NCI-H187 (cell line): ENCODE data around the gene CMSS1.
"Not testable (repeated sequence)": the region's sequence is repeated elsewhere in the genome, so short reads cannot be mapped to it uniquely, and the experiment has no call there.

Experiments used
- DNase-seq, 2 experiments: peaks; one replicate each; lab custom pipeline; 2025; lab: John Stamatoyannopoulos, UW

CMSS1 gene

DNA sequence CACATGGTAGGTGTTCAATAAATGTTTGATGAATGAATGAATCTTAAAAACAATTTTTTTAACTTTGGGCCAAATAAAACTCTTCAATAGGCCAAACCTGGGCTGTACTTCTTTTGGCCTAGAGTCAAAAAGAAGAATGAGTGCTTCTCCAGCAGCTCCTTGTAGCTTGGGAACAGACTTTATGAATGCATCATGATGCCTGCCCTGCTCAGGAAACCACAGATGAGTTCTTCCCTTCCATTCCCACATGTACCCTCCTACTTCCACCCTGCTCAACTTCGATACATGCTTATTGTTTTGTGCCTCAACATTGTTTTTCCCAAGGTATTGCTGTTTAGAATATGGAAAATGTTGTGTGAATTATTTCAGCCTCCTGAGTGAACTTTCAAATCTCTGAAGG lies 209.7 kb downstream of the CMSS1 start:
- no peak for DNase-seq

DNA sequence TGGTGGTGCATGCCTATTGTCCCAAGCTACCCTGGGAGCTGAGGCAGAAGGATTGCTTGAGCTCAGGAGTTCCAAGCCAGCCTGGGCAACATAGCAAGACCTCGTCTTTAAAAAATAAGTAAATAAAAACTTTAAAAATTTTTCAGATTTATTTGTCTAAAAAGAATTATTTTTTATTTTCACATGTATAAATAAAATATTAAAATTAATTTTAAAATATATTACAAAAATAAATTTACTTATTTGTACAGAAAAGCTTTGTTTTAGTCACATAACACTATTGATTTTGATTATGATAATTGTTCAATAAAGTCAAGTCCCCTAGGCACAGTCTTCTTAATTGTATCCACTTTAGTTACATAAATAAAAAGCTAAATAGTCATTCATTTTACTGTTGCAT lies 211.4 kb downstream of the CMSS1 start:
- no peak for DNase-seq

DNA sequence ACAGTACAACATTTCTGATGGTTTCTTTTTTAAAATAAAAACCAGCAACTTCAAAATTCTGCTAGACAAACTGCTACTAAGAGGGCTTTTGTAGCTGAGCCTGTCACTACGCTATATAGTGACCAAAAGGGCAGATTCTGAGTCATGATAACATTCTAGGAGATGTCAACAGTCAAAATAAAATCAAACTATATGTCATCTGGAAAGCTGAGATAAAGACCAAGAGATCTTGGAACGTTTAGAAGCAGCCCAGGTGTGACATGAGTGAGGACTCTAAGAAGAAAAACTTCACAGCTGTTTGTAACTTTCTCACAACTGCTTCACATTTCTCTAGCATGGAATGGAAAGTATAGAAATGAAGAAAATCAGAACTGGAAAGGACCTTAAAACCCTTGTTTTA lies 212.0 kb downstream of the CMSS1 start:
- no peak for DNase-seq

- no peak for DNase-seq
Measured at GRCh38 chr3:100030346-100030745, 212.7 kb downstream of the CMSS1 start.

DNA sequence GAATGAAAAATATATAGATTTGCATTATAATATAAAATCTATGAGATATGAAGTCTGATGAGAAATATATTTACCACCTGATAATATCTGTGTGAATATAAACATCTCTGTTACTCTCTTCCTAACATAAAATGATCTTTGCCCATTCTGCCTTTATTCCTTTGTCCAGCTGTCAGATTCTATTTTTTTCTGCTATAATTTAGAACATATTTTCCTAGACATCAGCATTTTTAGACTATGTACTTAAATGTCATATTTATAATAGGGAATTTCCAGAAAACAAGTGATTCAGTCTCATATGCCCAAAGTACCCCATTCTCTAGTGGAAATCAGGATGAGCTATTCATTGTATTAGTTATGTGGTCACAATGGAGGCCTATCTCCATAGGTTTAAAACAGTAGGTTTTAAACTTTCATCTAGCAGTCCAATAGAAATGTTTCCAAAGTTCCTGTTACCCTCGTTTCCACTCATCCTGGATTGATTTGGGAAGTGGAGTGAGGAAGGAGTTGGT lies 213.3 kb downstream of the CMSS1 start:
- DNase-seq: no peak

GRCh38 chr3:100032243-100032642 lies 214.6 kb downstream of the CMSS1 start:
- DNase-seq: no peak

DNA sequence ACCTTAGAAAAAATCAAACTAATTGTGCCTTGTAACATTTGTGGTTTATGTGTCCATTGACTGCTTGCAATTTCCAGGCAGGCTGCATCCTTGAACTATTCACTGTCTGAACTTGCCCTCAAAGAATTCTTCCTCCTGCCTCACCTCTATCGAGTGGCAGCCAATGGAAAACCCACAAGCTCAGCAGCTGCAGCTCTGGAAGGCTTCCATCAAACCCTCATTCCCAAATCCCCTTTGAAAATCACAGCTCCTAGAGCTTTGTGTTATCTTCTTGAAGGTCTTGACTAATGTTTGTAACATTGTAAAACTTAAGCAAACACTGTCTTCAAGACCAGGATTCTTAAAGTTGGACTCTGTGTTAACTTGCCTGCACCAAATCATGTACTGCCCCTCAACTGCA lies 215.5 kb downstream of the CMSS1 start:
- no peak for DNase-seq

- DNase-seq: no peak
Measured at GRCh38 chr3:100033903-100034471, 216.3 kb downstream of the CMSS1 start.

DNA sequence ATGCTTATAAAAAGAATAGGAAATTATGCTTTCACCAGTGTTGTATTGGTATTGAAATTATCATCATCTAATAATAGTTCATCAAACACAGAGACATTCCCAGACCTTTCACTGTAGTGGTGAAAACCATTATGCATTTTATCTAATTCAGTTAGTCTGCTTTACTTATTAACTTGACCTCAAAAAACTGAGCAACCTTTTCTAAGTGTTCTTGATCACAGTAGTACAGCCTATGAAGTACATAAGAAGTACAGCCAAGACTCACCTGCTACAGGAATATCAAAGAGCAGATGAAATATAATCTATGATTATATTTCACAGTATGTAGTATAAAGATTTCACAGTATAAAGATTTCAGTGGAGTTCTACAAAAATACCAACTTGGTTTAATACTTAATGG lies 221.4 kb downstream of the CMSS1 start:
- no peak for DNase-seq

- DNase-seq: no peak
Measured at GRCh38 chr3:100040451-100041225, 223.0 kb downstream of the CMSS1 start.

DNA sequence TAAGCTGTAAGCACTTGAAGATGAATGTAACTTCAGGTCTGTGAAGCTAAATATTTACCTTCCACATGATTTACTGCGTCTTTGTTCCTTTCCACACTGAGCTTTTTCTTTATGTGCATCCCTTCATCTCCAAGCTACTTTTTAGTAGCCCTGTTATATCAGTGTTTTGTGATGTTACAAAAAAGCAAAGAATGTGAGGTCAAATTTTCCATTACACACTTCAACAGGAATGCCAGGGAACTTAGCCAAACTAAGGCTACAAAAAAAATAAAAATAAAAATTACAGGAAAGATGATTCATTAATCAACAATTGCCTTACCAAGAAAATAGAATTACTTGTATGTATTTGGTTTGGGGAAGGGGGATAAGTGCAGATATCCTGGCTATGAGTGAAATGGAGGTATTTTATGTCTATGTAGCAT lies 223.7 kb downstream of the CMSS1 start:
- no peak for DNase-seq

- DNase-seq: no peak
Measured at GRCh38 chr3:100042166-100042981, 224.7 kb downstream of the CMSS1 start.

DNA sequence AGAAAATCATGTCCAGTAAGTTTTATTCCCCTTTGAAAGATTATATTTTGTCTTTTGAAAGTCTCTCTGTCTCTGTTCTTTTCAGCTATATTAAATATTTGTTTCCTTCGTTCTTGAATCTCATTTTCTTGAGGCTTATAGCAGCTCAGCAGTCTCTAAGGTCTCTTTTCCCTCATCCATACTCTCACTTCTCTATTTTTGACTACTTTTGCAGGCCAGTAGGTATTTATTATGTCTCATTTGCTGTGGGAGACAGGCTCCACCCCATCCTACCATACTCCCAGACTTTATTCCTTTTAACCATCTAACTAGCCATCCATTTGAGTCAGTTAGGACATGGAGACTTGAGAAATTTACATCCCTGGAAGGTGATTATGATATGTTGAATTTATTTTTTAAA lies 225.6 kb downstream of the CMSS1 start:
- DNase-seq: no peak

GRCh38 chr3:100044369-100044768 lies 226.7 kb downstream of the CMSS1 start:
- no peak for DNase-seq

GRCh38 chr3:100045696-100046095 lies 228.0 kb downstream of the CMSS1 start:
- DNase-seq: no peak

GRCh38 chr3:100046986-100047385 lies 229.3 kb downstream of the CMSS1 start:
- DNase-seq: no peak

GRCh38 chr3:100047455-100048141 lies 229.9 kb downstream of the CMSS1 start:
- DNase-seq: no peak

GRCh38 chr3:100048248-100048647 lies 230.6 kb downstream of the CMSS1 start:
- no peak for DNase-seq

DNA sequence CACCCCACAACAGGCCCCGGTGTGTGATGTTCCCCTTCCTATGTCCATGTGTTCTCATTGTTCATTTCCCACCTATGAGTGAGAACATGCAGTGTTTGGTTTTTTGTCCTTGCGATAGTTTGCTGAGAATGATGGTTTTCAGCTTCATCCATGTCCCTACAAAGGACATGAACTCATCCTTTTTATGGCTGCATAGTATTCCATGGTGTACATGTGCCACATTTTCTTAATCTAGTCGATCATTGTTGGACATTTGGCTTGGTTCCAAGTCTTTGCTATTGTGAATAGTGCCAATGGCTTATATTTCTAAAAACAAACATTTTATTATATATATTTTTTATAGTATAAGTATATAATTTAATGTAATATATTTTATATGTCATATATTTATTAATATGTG lies 233.9 kb downstream of the CMSS1 start:
- DNase-seq: not testable (repeated sequence)

GRCh38 chr3:100053951-100054620 lies 236.4 kb downstream of the CMSS1 start:
- no peak for DNase-seq

GRCh38 chr3:100057716-100058575 lies 240.3 kb downstream of the CMSS1 start:
- no peak for DNase-seq
